ENCODE measurements around the gene LBP. TPM values are rescaled to one million over a fixed set of nuclear protein-coding genes. Genes with fewer than 3 reads are reported as not detected.
"Not testable (repeated sequence)": the region's sequence is repeated elsewhere in the genome, so short reads cannot be mapped to it uniquely, and the experiment has no call there.

LBP gene
- polyA plus RNA-seq, 1 experiment = not detected

GRCh38 chr20:38373231-38373867, 27.1 kb downstream of the LBP start:
- Histone ChIP-seq H3K27me3 (ENCODE audit: control insufficient read depth, insufficient read depth, low read length) (peaks cover 31% of the 10 kb centered on the region), H3K27ac (ENCODE audit: low read depth, low read length) (no peak overlapping the region), H3K9me3 (ENCODE audit: control insufficient read depth, insufficient read depth, low read length) (no peaks in the 10 kb centered on the region), H3K4me3 (ENCODE audit: low read depth, low read length) (no peak overlapping the region)
- POLR2A ChIA-PET = no interaction called here
- TF ChIP-seq, protein P1, sequence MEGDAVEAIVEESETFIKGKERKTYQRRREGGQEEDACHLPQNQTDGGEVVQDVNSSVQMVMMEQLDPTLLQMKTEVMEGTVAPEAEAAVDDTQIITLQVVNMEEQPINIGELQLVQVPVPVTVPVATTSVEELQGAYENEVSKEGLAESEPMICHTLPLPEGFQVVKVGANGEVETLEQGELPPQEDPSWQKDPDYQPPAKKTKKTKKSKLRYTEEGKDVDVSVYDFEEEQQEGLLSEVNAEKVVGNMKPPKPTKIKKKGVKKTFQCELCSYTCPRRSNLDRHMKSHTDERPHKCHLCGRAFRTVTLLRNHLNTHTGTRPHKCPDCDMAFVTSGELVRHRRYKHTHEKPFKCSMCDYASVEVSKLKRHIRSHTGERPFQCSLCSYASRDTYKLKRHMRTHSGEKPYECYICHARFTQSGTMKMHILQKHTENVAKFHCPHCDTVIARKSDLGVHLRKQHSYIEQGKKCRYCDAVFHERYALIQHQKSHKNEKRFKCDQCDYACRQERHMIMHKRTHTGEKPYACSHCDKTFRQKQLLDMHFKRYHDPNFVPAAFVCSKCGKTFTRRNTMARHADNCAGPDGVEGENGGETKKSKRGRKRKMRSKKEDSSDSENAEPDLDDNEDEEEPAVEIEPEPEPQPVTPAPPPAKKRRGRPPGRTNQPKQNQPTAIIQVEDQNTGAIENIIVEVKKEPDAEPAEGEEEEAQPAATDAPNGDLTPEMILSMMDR (IDR thresholded peaks at IDR 0.05; ENCODE audit: low read depth, low read length) = no peak
- DNase-seq (ENCODE audit: low read depth, low spot score) = no peak
- CTCF ChIA-PET = interaction anchor here (1.5 kb wide), 1 partner anchor 35 kb away, joined by 4 read pairs; no protein-coding TSS in a partner anchor

DNA sequence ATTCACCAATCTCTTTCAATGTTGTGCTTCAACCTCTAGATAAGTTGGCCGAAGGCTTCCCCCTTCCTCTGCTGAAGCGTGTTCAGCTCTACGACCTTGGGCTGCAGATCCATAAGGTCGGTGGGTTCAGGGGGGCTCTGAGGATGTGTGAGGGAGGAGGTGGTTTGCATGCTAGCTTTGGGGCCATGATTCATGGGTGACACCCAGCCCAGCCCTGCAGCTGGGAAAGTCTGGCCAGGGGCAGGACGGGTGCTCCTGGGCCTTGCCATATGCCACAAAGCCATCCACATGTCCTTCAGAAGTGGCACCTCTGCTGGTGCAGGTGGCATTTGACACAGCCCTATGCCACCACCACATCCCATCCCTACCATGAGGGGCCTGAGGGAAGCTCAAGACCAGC, 27.6 kb downstream of the LBP start:
- ChIA-PET CTCF (no interaction called here), POLR2A (no interaction called here)
- DNase-seq (ENCODE audit: low read depth, low spot score) = no peak
- Histone ChIP-seq H3K27ac (ENCODE audit: low read depth, low read length) (no peak overlapping the region), H3K9me3 (ENCODE audit: control insufficient read depth, insufficient read depth, low read length) (no peaks in the 10 kb centered on the region), H3K4me3 (ENCODE audit: low read depth, low read length) (no peak overlapping the region), H3K27me3 (ENCODE audit: control insufficient read depth, insufficient read depth, low read length) (peaks cover 26% of the 10 kb centered on the region)
- TF ChIP-seq, protein P1 (IDR thresholded peaks at IDR 0.05; ENCODE audit: low read depth, low read length) = no peak

- no peak for DNase-seq (ENCODE audit: low read depth, low spot score)
- H3K27me3 ChIP-seq (ENCODE audit: control insufficient read depth, insufficient read depth, low read length) = peaks cover 24% of the 10 kb centered on the region
- CTCF ChIA-PET = no interaction called here
- H3K27ac ChIP-seq (ENCODE audit: low read depth, low read length) = no peak overlapping the region
- H3K9me3 ChIP-seq (ENCODE audit: control insufficient read depth, insufficient read depth, low read length) = no peaks in the 10 kb centered on the region
- POLR2A ChIA-PET = no interaction called here
- no peak overlapping the region for H3K4me3 ChIP-seq (ENCODE audit: low read depth, low read length)
- TF ChIP-seq, protein P1 (IDR thresholded peaks at IDR 0.05; ENCODE audit: low read depth, low read length) = no peak
Observed at GRCh38 chr20:38377039-38377685, 30.9 kb downstream of the LBP start.

- H3K27ac ChIP-seq (ENCODE audit: low read depth, low read length); H3K4me3 ChIP-seq (ENCODE audit: low read depth, low read length); H3K9me3 ChIP-seq (ENCODE audit: control insufficient read depth, insufficient read depth, low read length); POLR2A ChIA-PET; DNase-seq (ENCODE audit: low read depth, low spot score); CTCF ChIA-PET: not testable (repeated sequence)
- H3K27me3 ChIP-seq (ENCODE audit: control insufficient read depth, insufficient read depth, low read length) = peaks cover 20% of the 10 kb centered on the region
Observed at GRCh38 chr20:38377838-38378237, 31.6 kb downstream of the LBP start.

GRCh38 chr20:38383147-38383546, 36.9 kb downstream of the LBP start:
- peaks cover 17% of the 10 kb centered on the region for H3K27me3 ChIP-seq (ENCODE audit: control insufficient read depth, insufficient read depth, low read length)
- H3K9me3 ChIP-seq (ENCODE audit: control insufficient read depth, insufficient read depth, low read length) = no peaks in the 10 kb centered on the region
- TF ChIP-seq, protein P1 (IDR thresholded peaks at IDR 0.05; ENCODE audit: low read depth, low read length) = no peak
- H3K27ac ChIP-seq (ENCODE audit: low read depth, low read length) = no peak overlapping the region
- ChIA-PET POLR2A (no interaction called here), CTCF (no interaction called here)
- DNase-seq (ENCODE audit: low read depth, low spot score) = no peak
- H3K4me3 ChIP-seq (ENCODE audit: low read depth, low read length) = no peak overlapping the region
